GM23338 (cell line): ENCODE results near the gene SKP1. TPM values are rescaled to one million over a fixed set of nuclear protein-coding genes. Genes with fewer than 3 reads are reported as not detected.

Experiments
- ATAC-seq: fragments of 200-7000 bp; cut with Tn5 transposase; 3 replicates; pipeline ENCODE4 v1.9.1; 2020
- DNase-seq: peaks from one replicate; pipeline ENCODE4 v3.0.0-alpha.2; 2015; ENCODE audit warnings: low spot score
- H2AFZ ChIP-seq: fragments of 200-600 bp; sonication (generic); 2 replicates; pipeline ENCODE4 v1.8.0; 2016; ENCODE audit warnings: antibody characterized with exemption, mild to moderate bottlenecking, moderate library complexity
- H3F3A ChIP-seq: fragments of 200-600 bp; sonication (generic); replicated peaks from 2 replicates; pipeline ENCODE4 v1.8.0; 2017; ENCODE audit warnings: antibody characterized with exemption, mixed run types, low read depth
- H3K27ac ChIP-seq: fragments of 200-600 bp; sonication (generic); 2 replicates; pipeline ENCODE4 v1.6.1; 2016; ENCODE audit warnings: low read depth
- H3K27me3 ChIP-seq: fragments of 200-600 bp; sonication (generic); 2 replicates; pipeline ENCODE4 v1.8.0; 2016; ENCODE audit warnings: mild to moderate bottlenecking, mixed run types, moderate library complexity; ENCODE audit not compliant: insufficient read depth
- H3K36me3 ChIP-seq: fragments of 200-600 bp; sonication (generic); 2 replicates; pipeline ENCODE4 v1.8.0; 2016; ENCODE audit warnings: mild to moderate bottlenecking; ENCODE audit not compliant: insufficient read depth
- H3K4me1 ChIP-seq: fragments of 200-600 bp; sonication (generic); 2 replicates; pipeline ENCODE4 v1.8.0; 2016; ENCODE audit warnings: mild to moderate bottlenecking, moderate library complexity; ENCODE audit not compliant: insufficient read depth
- H3K4me2 ChIP-seq: fragments of 200-600 bp; sonication (generic); 2 replicates; pipeline ENCODE4 v1.7.1; 2017; ENCODE audit warnings: mixed run types
- H3K4me3 ChIP-seq: fragments of 200-600 bp; sonication (generic); 2 replicates; pipeline ENCODE4 v1.6.1; 2016; ENCODE audit warnings: mixed run types
- H3K79me2 ChIP-seq: fragments of 200-600 bp; sonication (generic); replicated peaks from 2 replicates; pipeline ENCODE4 v1.8.0; 2017; ENCODE audit warnings: mild to moderate bottlenecking; ENCODE audit not compliant: insufficient read depth
- H3K9me2 ChIP-seq: fragments of 200-600 bp; sonication (generic); 2 replicates; pipeline ENCODE4 v1.8.0; 2017; ENCODE audit not compliant: insufficient read depth
- H4K20me1 ChIP-seq: fragments of 200-600 bp; sonication (generic); replicated peaks from 2 replicates; pipeline ENCODE4 v1.8.0; 2017; ENCODE audit warnings: mild to moderate bottlenecking; ENCODE audit not compliant: insufficient read depth
- H3K27ac Mint-ChIP-seq: 2 replicates; pipeline ENCODE4 v1.8.0; 2020; ENCODE audit warnings: inconsistent platforms, mild to moderate bottlenecking, moderate library complexity, mixed read lengths
- H3K27me3 Mint-ChIP-seq: 3 replicates; pipeline ENCODE4 v1.8.0; 2022; ENCODE audit warnings: low read depth, mild to moderate bottlenecking, moderate library complexity, mixed read lengths, inconsistent platforms; ENCODE audit not compliant: insufficient read depth, poor library complexity
- H3K36me3 Mint-ChIP-seq: 3 replicates; pipeline ENCODE4 v1.8.0; 2021; ENCODE audit warnings: low read depth, mild to moderate bottlenecking, inconsistent platforms, moderate library complexity, mixed read lengths
- H3K4me1 Mint-ChIP-seq: 3 replicates; pipeline ENCODE4 v1.8.0; 2020; ENCODE audit warnings: mild to moderate bottlenecking, inconsistent platforms, mixed read lengths
- H3K4me3 Mint-ChIP-seq: 3 replicates; pipeline ENCODE4 v1.8.0; 2021; ENCODE audit warnings: moderate library complexity, mild to moderate bottlenecking, inconsistent platforms, mixed read lengths
- H3K9me3 Mint-ChIP-seq: 3 replicates; pipeline ENCODE4 v1.8.0; 2020; ENCODE audit warnings: moderate library complexity, mild to moderate bottlenecking, inconsistent platforms, mixed read lengths
- CREB1 ChIP-seq: fragments of 250-450 bp; sonication (Bioruptor Pico); IDR thresholded peaks from 2 replicates; pipeline ENCODE4 v1.5.0; 2020; ENCODE audit warnings: low read depth, mild to moderate bottlenecking, moderate library complexity
- CTCF ChIP-seq, 2 experiments: fragments of 200-600 bp in 1 of 2; sonication (generic) in 1 of 2; conservative IDR thresholded peaks; 2 replicates each; pipeline versions ENCODE4 v1.5.1 to v1.6.1; 2016 to 2017; ENCODE audit warnings: antibody characterized with exemption in 2 of 2, low read depth in 2 of 2, mild to moderate bottlenecking in 2 of 2, moderate library complexity in 1 of 2
- EZH2 ChIP-seq: fragments of 200-600 bp; sonication (generic); IDR thresholded peaks from one replicate; pipeline ENCODE4 v1.8.0; 2017; ENCODE audit warnings: antibody characterized with exemption, mild to moderate bottlenecking, low read depth; ENCODE audit not compliant: unreplicated experiment
- EZH2phosphoT487 ChIP-seq: fragments of 200-600 bp; sonication (generic); IDR thresholded peaks from one replicate; pipeline ENCODE4 v1.8.1; 2018; ENCODE audit warnings: antibody characterized with exemption; ENCODE audit not compliant: unreplicated experiment
- JUNB ChIP-seq: IDR thresholded peaks from one replicate; pipeline ENCODE4 v1.6.1; 2016; ENCODE audit warnings: antibody characterized with exemption; ENCODE audit not compliant: unreplicated experiment
- NANOG ChIP-seq: IDR thresholded peaks from 2 replicates; pipeline ENCODE4 v1.6.1; 2016; ENCODE audit warnings: antibody characterized with exemption, borderline replicate concordance
- POLR2AphosphoS5 ChIP-seq: IDR thresholded peaks from 2 replicates; pipeline ENCODE4 v1.6.1; 2016; ENCODE audit warnings: antibody characterized with exemption, low read depth
- STAT1 ChIP-seq: IDR thresholded peaks from one replicate; pipeline ENCODE4 v1.6.1; 2016; ENCODE audit warnings: antibody characterized with exemption; ENCODE audit not compliant: unreplicated experiment
- ZNF114 ChIP-seq: fragments of 250-450 bp; sonication (Bioruptor Pico); IDR thresholded peaks from 2 replicates; pipeline ENCODE4 v1.5.0; 2020; ENCODE audit warnings: mild to moderate bottlenecking, moderate library complexity
- ZNF331 ChIP-seq: fragments of 250-450 bp; sonication (Bioruptor Pico); IDR thresholded peaks from 2 replicates; pipeline ENCODE4 v1.5.0; 2020; ENCODE audit warnings: low read depth, mild to moderate bottlenecking, moderate library complexity
- polyA plus RNA-seq: library from polyadenylated mRNA; unstranded; fragments of >200 nt; fragmentation: Nextera tagmentation; extraction: Ambion mirVana; gene quantifications from 2 replicates; pipeline ENCODE4 v1.2.1, GENCODE V29; 2016
- total RNA-seq: library from RNA; depleted of rRNA; stranded (reverse); fragments of >200 nt; shearing (Covaris generic); gene quantifications from 2 replicates; pipeline ENCODE4 v1.2.3, GENCODE V29; 2014
- TF ChIP-seq, protein P1 (sequence below): IDR thresholded peaks from one replicate; pipeline ENCODE4 v1.6.1; 2018; ENCODE audit warnings: antibody characterized with exemption; ENCODE audit not compliant: unreplicated experiment

The SKP1 gene
- total and polyA plus RNA-seq, 2 experiments from 2014 or later, result 244 to 440 TPM

- TF ChIP-seq CTCF (conservative IDR thresholded peaks at IDR 0.05; ENCODE audit: low read depth in 2 of 2) (no peak), JUNB (no peak)
Observed at GRCh38 chr5:134103998-134104654, 72.6 kb downstream of the SKP1 start (continued).

DNA sequence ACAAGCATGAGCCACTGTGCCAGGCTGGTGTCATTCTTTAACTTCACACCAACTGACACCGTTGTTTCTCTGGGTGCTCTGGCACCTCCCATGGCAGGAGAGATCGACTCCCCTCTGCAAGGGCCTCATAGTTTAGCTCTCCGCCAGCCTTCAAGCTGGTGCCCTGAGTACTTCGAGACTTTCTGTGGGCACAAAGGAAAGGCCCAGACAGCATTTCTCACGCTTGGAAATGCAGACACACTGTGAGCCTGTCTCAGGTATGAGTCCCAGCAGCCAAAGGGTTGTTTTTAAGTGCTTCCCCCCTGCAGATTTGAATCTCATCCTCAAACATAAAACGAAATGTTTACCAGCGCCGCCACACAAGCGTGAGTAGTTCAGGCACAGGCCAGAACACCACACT, 73.4 kb downstream of the SKP1 start:
- H3K4me3 ChIP-seq, result no peak overlapping the region
- H3K4me1 ChIP-seq, result peaks cover 35% of the 10 kb centered on the region
- H3K79me2 ChIP-seq, result no peaks in the 10 kb centered on the region
- H3F3A ChIP-seq, result 0 out of 2 replicates have a peak, but pooled peaks cover 6% of the 10 kb centered on the region
- no peaks in the 10 kb centered on the region for H3K36me3 ChIP-seq
- no peaks in the 10 kb centered on the region for H4K20me1 ChIP-seq
- H3K27me3 ChIP-seq, result peaks cover 25% of the 10 kb centered on the region
- no peak overlapping the region for H2AFZ ChIP-seq
- H3K27ac Mint-ChIP-seq, result no peak overlapping the region
- H3K27ac ChIP-seq, result no peak overlapping the region
- no peaks in the 10 kb centered on the region for H3K9me2 ChIP-seq
- no peak for ATAC-seq
- H3K4me2 ChIP-seq, result no peak overlapping the region
- peaks cover 47% of the 10 kb centered on the region for H3K27me3 Mint-ChIP-seq
- H3K4me1 Mint-ChIP-seq, result peaks cover 38% of the 10 kb centered on the region
- H3K36me3 Mint-ChIP-seq, result no peaks in the 10 kb centered on the region
- H3K4me3 Mint-ChIP-seq, result no peak overlapping the region
- DNase-seq, result no peak
- H3K9me3 Mint-ChIP-seq, result no peaks in the 10 kb centered on the region
- TF ChIP-seq POLR2AphosphoS5 (no peak), ZNF331 (CRISPR knock-in tag) (no peak), STAT1 (no peak), NANOG (no peak), CTCF (conservative IDR thresholded peaks at IDR 0.05; ENCODE audit: low read depth in 2 of 2) (no peak), EZH2phosphoT487 (no peak), CREB1 (CRISPR knock-in tag) (no peak), JUNB (no peak), ZNF114 (no peak), EZH2 (no peak)
- TF ChIP-seq, protein P1, sequence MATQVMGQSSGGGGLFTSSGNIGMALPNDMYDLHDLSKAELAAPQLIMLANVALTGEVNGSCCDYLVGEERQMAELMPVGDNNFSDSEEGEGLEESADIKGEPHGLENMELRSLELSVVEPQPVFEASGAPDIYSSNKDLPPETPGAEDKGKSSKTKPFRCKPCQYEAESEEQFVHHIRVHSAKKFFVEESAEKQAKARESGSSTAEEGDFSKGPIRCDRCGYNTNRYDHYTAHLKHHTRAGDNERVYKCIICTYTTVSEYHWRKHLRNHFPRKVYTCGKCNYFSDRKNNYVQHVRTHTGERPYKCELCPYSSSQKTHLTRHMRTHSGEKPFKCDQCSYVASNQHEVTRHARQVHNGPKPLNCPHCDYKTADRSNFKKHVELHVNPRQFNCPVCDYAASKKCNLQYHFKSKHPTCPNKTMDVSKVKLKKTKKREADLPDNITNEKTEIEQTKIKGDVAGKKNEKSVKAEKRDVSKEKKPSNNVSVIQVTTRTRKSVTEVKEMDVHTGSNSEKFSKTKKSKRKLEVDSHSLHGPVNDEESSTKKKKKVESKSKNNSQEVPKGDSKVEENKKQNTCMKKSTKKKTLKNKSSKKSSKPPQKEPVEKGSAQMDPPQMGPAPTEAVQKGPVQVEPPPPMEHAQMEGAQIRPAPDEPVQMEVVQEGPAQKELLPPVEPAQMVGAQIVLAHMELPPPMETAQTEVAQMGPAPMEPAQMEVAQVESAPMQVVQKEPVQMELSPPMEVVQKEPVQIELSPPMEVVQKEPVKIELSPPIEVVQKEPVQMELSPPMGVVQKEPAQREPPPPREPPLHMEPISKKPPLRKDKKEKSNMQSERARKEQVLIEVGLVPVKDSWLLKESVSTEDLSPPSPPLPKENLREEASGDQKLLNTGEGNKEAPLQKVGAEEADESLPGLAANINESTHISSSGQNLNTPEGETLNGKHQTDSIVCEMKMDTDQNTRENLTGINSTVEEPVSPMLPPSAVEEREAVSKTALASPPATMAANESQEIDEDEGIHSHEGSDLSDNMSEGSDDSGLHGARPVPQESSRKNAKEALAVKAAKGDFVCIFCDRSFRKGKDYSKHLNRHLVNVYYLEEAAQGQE, result no peak
